H1 (cell line): ENCODE results near the gene KCNC1. TPM values are rescaled to one million over a fixed set of nuclear protein-coding genes. Genes with fewer than 3 reads are reported as not detected.

Source experiments
- HDAC6 ChIP-seq: IDR thresholded peaks from one replicate; pipeline ENCODE4 v1.7.1; 2012; ENCODE audit warnings: low read depth, mild to moderate bottlenecking, inconsistent platforms, low read length, moderate library complexity
- JUN ChIP-seq: IDR thresholded peaks from 2 replicates; pipeline ENCODE4 v1.6.1; 2011; ENCODE audit warnings: low read depth, mild to moderate bottlenecking, improper control_type of control experiment, low read length
- RFX5 ChIP-seq: IDR thresholded peaks from 2 replicates; pipeline ENCODE4 v1.6.1; 2011; ENCODE audit warnings: low read depth, low read length, improper control_type of control experiment, borderline replicate concordance
- RXRA ChIP-seq: IDR thresholded peaks from 2 replicates; pipeline ENCODE4 v1.6.1; 2011; ENCODE audit warnings: low read depth, mild to moderate bottlenecking, low read length, moderate library complexity; ENCODE audit not compliant: insufficient read depth
- SAP30 ChIP-seq: fragments of 300-600 bp; sonication (generic); IDR thresholded peaks from 2 replicates; pipeline ENCODE4 v1.7.1; 2012; ENCODE audit warnings: low read length, moderate library complexity, mild to moderate bottlenecking, inconsistent platforms; ENCODE audit not compliant: insufficient read depth, insufficient replicate concordance
- polyA plus RNA-seq, 7 experiments: library from polyadenylated mRNA; depleted of rRNA in 3 of 7; stranded (reverse) in 5 of 7; unstranded in 2 of 7; fragments of >200 nt in 5 of 7; fragments of 200-250 nt in 2 of 7; gene quantifications; 1 replicate in 5 of 7; 2 replicates in 1 of 7; 4 replicates in 1 of 7; pipeline versions ENCODE4 v1.2.1 to v1.2.3, GENCODE V29; 2011 to 2013; ENCODE audit warnings: missing spikeins in 2 of 7, mixed read lengths in 2 of 7
- total RNA-seq: library from RNA; stranded (reverse); fragmentation: NEBNext Ultra II Directional; extraction: Animal tissue kit (Norgen Biotek cat#: 25700); gene quantifications from 2 replicates; pipeline ENCODE4 v1.2.1, GENCODE V29; 2021
- TF ChIP-seq, protein P1 (sequence below): IDR thresholded peaks from 2 replicates; pipeline ENCODE4 v1.6.1; 2012; ENCODE audit warnings: low read length, inconsistent platforms

KCNC1 gene
- total and polyA plus RNA-seq, 2 of the 8 experiments (the other 6 are each of a cell fraction or from before 2014, with no cell fraction given): 0.11 to 0.26 TPM

DNA sequence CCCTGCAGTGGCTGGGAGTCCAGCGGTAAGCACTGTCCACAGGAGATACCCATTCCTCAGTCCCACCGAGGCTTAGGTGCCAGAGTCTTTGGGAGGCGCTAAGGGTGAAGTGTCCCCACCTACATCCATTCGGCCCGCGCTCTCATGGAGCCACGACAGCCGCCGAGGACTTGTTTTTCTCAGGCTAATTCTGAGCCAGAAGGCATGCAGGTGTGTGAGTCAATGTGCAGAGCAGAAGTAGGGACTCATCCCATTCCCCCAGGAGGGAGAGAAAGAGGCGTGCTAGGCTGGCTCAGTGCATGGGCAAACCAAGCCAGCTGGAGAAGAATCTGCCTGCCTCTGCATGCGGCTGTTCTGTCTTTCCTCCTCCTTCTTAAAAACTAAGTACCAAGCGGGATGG lies 46.6 kb downstream of the KCNC1 start (continued):
- no peak for TF ChIP-seq JUN
- TF ChIP-seq, protein P1, sequence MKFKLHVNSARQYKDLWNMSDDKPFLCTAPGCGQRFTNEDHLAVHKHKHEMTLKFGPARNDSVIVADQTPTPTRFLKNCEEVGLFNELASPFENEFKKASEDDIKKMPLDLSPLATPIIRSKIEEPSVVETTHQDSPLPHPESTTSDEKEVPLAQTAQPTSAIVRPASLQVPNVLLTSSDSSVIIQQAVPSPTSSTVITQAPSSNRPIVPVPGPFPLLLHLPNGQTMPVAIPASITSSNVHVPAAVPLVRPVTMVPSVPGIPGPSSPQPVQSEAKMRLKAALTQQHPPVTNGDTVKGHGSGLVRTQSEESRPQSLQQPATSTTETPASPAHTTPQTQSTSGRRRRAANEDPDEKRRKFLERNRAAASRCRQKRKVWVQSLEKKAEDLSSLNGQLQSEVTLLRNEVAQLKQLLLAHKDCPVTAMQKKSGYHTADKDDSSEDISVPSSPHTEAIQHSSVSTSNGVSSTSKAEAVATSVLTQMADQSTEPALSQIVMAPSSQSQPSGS: no peak
- no peak for TF ChIP-seq HDAC6
- no peak for TF ChIP-seq RFX5
- TF ChIP-seq RXRA: no peak
- no peak for TF ChIP-seq SAP30
- TF ChIP-seq, all 59 proteins: peak for 0
